Activated gamma-delta T cell treated with Interleukin-2 at 50 U/mL for 16 hours (primary cell): ENCODE measurements around the gene ZNF653.

Experiments
- DNase-seq: peaks from one replicate; pipeline ENCODE4 v3.0.0-alpha.2; 2020

Gene ZNF653

GRCh38 chr19:11505504-11506100 lies at the start of gene ZNF653:
Gene ZNF653, minus strand, starts transcription at chr19:11505839. Its CDS starts 53 bp downstream, at chr19:11505786.
- peak; percentile 95 for DNase-seq

GRCh38 chr19:11555246-11555645 lies 49.6 kb upstream of the ZNF653 start:
- DNase-seq = no peak

GRCh38 chr19:11554160-11554559 lies 48.5 kb upstream of the ZNF653 start:
- DNase-seq = no peak

GRCh38 chr19:11552666-11553372 lies 47.2 kb upstream of the ZNF653 start:
- DNase-seq = no peak

GRCh38 chr19:11551603-11552235 lies 46.1 kb upstream of the ZNF653 start:
- no peak for DNase-seq

GRCh38 chr19:11550265-11550664 lies 44.6 kb upstream of the ZNF653 start:
- no peak for DNase-seq

GRCh38 chr19:11549386-11549953 lies 43.8 kb upstream of the ZNF653 start:
- DNase-seq = no peak

- no peak for DNase-seq
Observed at GRCh38 chr19:11547929-11548700, 42.5 kb upstream of the ZNF653 start.

GRCh38 chr19:11541238-11541637 lies 35.6 kb upstream of the ZNF653 start:
- DNase-seq = no peak

- no peak for DNase-seq
Observed at GRCh38 chr19:11540645-11541044, 35.0 kb upstream of the ZNF653 start.

GRCh38 chr19:11539495-11540365 lies 34.1 kb upstream of the ZNF653 start:
- no peak for DNase-seq

- no peak for DNase-seq
Observed at GRCh38 chr19:11538232-11539036, 32.8 kb upstream of the ZNF653 start, which contains the start of gene CNN1. Gene CNN1, plus strand, starts transcription at chr19:11538851. Its CDS starts 77 bp downstream, at chr19:11538928.

- DNase-seq = peak; percentile 78
Observed at GRCh38 chr19:11535792-11536595, 30.4 kb upstream of the ZNF653 start.

GRCh38 chr19:11534948-11535347 lies 29.3 kb upstream of the ZNF653 start:
- DNase-seq = no peak

- no peak for DNase-seq
Observed at GRCh38 chr19:11534538-11534937, 28.9 kb upstream of the ZNF653 start.

GRCh38 chr19:11530432-11530831 lies 24.8 kb upstream of the ZNF653 start:
- no peak for DNase-seq

GRCh38 chr19:11528551-11529341 lies 23.1 kb upstream of the ZNF653 start, which contains the start of gene ECSIT:
Gene ECSIT, minus strand, starts transcription at chr19:11529134. Its CDS starts 9,964 bp downstream, at chr19:11519170.
- peak; percentile 91 for DNase-seq

GRCh38 chr19:11519138-11519537 lies 13.5 kb upstream of the ZNF653 start:
- DNase-seq = no peak

GRCh38 chr19:11513946-11514345 lies 8.3 kb upstream of the ZNF653 start:
- DNase-seq = no peak
